ENCODE measurements around the gene FUT9. TPM values are rescaled to one million over a fixed set of nuclear protein-coding genes. Genes with fewer than 3 reads are reported as not detected.

The FUT9 gene
- total and polyA plus RNA-seq, 2 of the 8 experiments (the other 6 are each of a cell fraction or from before 2014, with no cell fraction given) = 0.85 to 4.9 TPM

DNA sequence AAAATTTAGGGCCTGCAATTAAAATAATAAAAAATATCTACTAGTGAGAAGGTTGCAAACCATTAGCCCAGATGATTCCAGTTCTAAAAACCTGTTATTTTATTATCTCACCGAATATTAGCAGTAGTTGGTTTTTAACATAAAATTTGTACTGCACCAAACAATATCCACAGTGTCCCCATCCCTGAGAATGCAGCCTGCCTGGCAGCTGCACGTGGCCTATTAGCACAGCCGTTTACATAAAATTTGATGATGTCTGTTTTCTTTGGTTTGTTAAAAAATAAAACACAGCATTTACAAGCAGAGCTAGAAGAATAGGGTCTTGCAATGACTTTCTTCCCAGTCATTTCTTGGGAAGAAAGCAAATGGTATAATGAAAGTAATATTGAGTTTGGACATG is 58.2 kb downstream of the FUT9 start:
- Histone ChIP-seq H3K23me2 (ENCODE audit: low read depth, low read length) (no peaks in the 10 kb centered on the region), H3K23ac (ENCODE audit: insufficient read length) (no peak overlapping the region), H4K5ac (ENCODE audit: insufficient read length, low read depth, low read length) (no peak overlapping the region), H3K18ac (ENCODE audit: extremely low read depth, low read length) (no peak overlapping the region), H4K91ac (replicated peaks; ENCODE audit: insufficient read length, low read length) (no peak overlapping the region), H4K20me1 (replicated peaks in 1 of 2; ENCODE audit: control insufficient read depth in 1 of 2, insufficient read depth in 2 of 2, low read length in 2 of 2) (no peaks in the 10 kb centered on the region), H3K4me1 (replicated peaks in 1 of 4; ENCODE audit: control insufficient read depth in 3 of 4, insufficient read depth in 4 of 4, low read length in 3 of 4) (no peaks in the 10 kb centered on the region), H2BK15ac (ENCODE audit: low read length) (no peak overlapping the region), H2AK5ac (ENCODE audit: low read depth, low read length) (no peak overlapping the region), H3K4me3 (ENCODE audit: extremely low read depth in 1 of 4, insufficient read depth in 2 of 4, low read depth in 3 of 4, low read length in 4 of 4) (no peak overlapping the region), H3K4ac (replicated peaks; ENCODE audit: insufficient read length, low read depth, low read length) (no peak overlapping the region), H3K56ac (replicated peaks; ENCODE audit: insufficient read length, low read depth, low read length) (no peak overlapping the region), H3K4me2 (ENCODE audit: insufficient read depth in 1 of 2, low read depth in 2 of 2, low read length in 2 of 2) (no peak overlapping the region), H3K9ac (replicated peaks in 1 of 4; ENCODE audit: extremely low read depth in 1 of 4, low read depth in 3 of 4, low read length in 3 of 4) (no peak overlapping the region), H2BK20ac (ENCODE audit: low read length) (no peak overlapping the region), H3K79me2 (ENCODE audit: control insufficient read depth in 1 of 2, insufficient read depth in 2 of 2, low read length in 2 of 2) (no peaks in the 10 kb centered on the region), H2BK120ac (replicated peaks; ENCODE audit: low read depth, low read length) (no peak overlapping the region), H3K36me3 (ENCODE audit: control insufficient read depth in 2 of 4, insufficient read depth in 4 of 4, low read length in 3 of 4) (no peaks in the 10 kb centered on the region), H2BK5ac (ENCODE audit: low read depth, low read length) (no peak overlapping the region), H3K79me1 (ENCODE audit: low read depth, low read length) (no peaks in the 10 kb centered on the region), H2BK12ac (ENCODE audit: low read depth, low read length) (no peak overlapping the region), H3K27ac (ENCODE audit: low read depth, low read length) (no peak overlapping the region), H4K8ac (ENCODE audit: extremely low read depth, insufficient read depth, low read length) (no peak overlapping the region), H3K14ac (ENCODE audit: insufficient read length) (no peak overlapping the region), H2AFZ (ENCODE audit: low read length) (no peak overlapping the region), H3K9me3 (ENCODE audit: insufficient read depth in 2 of 2, low read depth in 1 of 2, low read length in 1 of 2) (no peaks in the 10 kb centered on the region), H3K27me3 (replicated peaks in 1 of 4; ENCODE audit: control insufficient read depth in 3 of 4, extremely low read depth in 1 of 4, insufficient read depth in 3 of 4, low read length in 3 of 4) (no peaks in the 10 kb centered on the region)
- no peak for FAIRE-seq
- 83% methylated on average over 3 of the region's 3 CpGs; no CpG with 5 or more reads in 1 of the 2 experiments for WGBS, 2 experiments (ENCODE audit: extremely low coverage in 1 of 2, insufficient coverage in 1 of 2, insufficient read length in 1 of 2, insufficient replicate concordance in 2 of 2, low coverage in 1 of 2, low lambda C conversion rate in 2 of 2, missing lambda C conversion rate in 1 of 2)
- POLR2A ChIA-PET (ENCODE audit: partially characterized antibody) = no interaction called here
- DNase-seq (ENCODE audit: low read depth in 1 of 2, low spot score in 2 of 2) = no peak
- CTCF ChIA-PET (ENCODE audit: partially characterized antibody) = interaction anchor here (1.0 to 3.1 kb wide), 2 partner anchors 15 to 643 kb away, joined by 3 to 9 read pairs; no protein-coding TSS in a partner anchor
- no peak for TF ChIP-seq CHD2 (IDR thresholded peaks at IDR 0.05; ENCODE audit: low read length)
- no peak for TF ChIP-seq SIN3A (conservative IDR thresholded peaks at IDR 0.05 in 1 of 2, IDR thresholded peaks at IDR 0.05 in 1 of 2; ENCODE audit: low read depth in 1 of 2, low read length in 2 of 2)
- no peak for TF ChIP-seq RAD21 (IDR thresholded peaks at IDR 0.05 in 1 of 2, conservative IDR thresholded peaks at IDR 0.05 in 1 of 2; ENCODE audit: low read depth in 2 of 2, low read length in 2 of 2)
- TF ChIP-seq, protein P1, sequence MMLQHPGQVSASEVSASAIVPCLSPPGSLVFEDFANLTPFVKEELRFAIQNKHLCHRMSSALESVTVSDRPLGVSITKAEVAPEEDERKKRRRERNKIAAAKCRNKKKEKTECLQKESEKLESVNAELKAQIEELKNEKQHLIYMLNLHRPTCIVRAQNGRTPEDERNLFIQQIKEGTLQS (IDR thresholded peaks at IDR 0.05; ENCODE audit: insufficient read depth, low read depth, low read length) = no peak
- TF ChIP-seq GTF2F1 (IDR thresholded peaks at IDR 0.05; ENCODE audit: borderline replicate concordance, low read depth, low read length) = no peak
- TF ChIP-seq CREB1 (IDR thresholded peaks at IDR 0.05) = no peak
- no peak for TF ChIP-seq MAFK (IDR thresholded peaks at IDR 0.05; ENCODE audit: low read depth, low read length)
- no peak for TF ChIP-seq EP300 (IDR thresholded peaks at IDR 0.05; ENCODE audit: borderline replicate concordance in 1 of 2, low read depth in 2 of 2, low read length in 2 of 2)
- TF ChIP-seq CBX5 (IDR thresholded peaks at IDR 0.05; ENCODE audit: low read depth, low read length) = no peak
- no peak for TF ChIP-seq CBX8 (IDR thresholded peaks at IDR 0.05; ENCODE audit: borderline replicate concordance, low read depth, low read length)
- TF ChIP-seq, protein P2, sequence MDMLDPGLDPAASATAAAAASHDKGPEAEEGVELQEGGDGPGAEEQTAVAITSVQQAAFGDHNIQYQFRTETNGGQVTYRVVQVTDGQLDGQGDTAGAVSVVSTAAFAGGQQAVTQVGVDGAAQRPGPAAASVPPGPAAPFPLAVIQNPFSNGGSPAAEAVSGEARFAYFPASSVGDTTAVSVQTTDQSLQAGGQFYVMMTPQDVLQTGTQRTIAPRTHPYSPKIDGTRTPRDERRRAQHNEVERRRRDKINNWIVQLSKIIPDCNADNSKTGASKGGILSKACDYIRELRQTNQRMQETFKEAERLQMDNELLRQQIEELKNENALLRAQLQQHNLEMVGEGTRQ (IDR thresholded peaks at IDR 0.05; ENCODE audit: low read length) = no peak
- TF ChIP-seq ZNF274 (IDR thresholded peaks at IDR 0.05; ENCODE audit: borderline replicate concordance, extremely low read depth, low read length) = no peak
- TF ChIP-seq BACH1 (IDR thresholded peaks at IDR 0.05; ENCODE audit: low read length) = no peak
